ENCODE data around the gene ERICH3. TPM values are rescaled to one million over a fixed set of nuclear protein-coding genes. Genes with fewer than 3 reads are reported as not detected.

Gene ERICH3
- total RNA-seq, 1 donor from 2014 or later = not detected

- Mint-ChIP-seq H3K27me3 (ENCODE audit: low read depth) (no peaks in the 10 kb centered on the region), H3K9me3 (ENCODE audit: low read depth) (no peaks in the 10 kb centered on the region), H3K36me3 (ENCODE audit: low read depth) (no peaks in the 10 kb centered on the region), H3K4me3 (ENCODE audit: unreplicated experiment) (no peak overlapping the region), H3K4me1 (ENCODE audit: low read depth) (peaks cover 15% of the 10 kb centered on the region), H3K27ac (ENCODE audit: unreplicated experiment) (peak overlapping the region; percentile 28)
- DNase-seq (ENCODE audit: low spot score) = no peak
- TF ChIP-seq CTCF (IDR thresholded peaks at IDR 0.05) = no peak
Observed at GRCh38 chr1:74714429-74715235, 41.0 kb upstream of the ERICH3 start.

- no peaks in the 10 kb centered on the region for H3K36me3 Mint-ChIP-seq (ENCODE audit: low read depth)
- H3K27ac Mint-ChIP-seq (ENCODE audit: unreplicated experiment) = no peak overlapping the region
Observed at GRCh38 chr1:74713849-74714248, 40.3 kb upstream of the ERICH3 start.

GRCh38 chr1:74712881-74713280, 39.3 kb upstream of the ERICH3 start:
- Mint-ChIP-seq H3K4me1 (ENCODE audit: low read depth) (peaks cover 15% of the 10 kb centered on the region), H3K36me3 (ENCODE audit: low read depth) (no peaks in the 10 kb centered on the region), H3K9me3 (ENCODE audit: low read depth) (no peaks in the 10 kb centered on the region), H3K27me3 (ENCODE audit: low read depth) (no peaks in the 10 kb centered on the region), H3K4me3 (ENCODE audit: unreplicated experiment) (no peak overlapping the region), H3K27ac (ENCODE audit: unreplicated experiment) (no peak overlapping the region)
- no peak for DNase-seq (ENCODE audit: low spot score)
- no peak for TF ChIP-seq CTCF (IDR thresholded peaks at IDR 0.05)

More at GRCh38 chr1:74713849-74714248, 40.3 kb upstream of the ERICH3 start:
- TF ChIP-seq CTCF (IDR thresholded peaks at IDR 0.05) = no peak
- Mint-ChIP-seq H3K4me3 (ENCODE audit: unreplicated experiment) (no peak overlapping the region), H3K27me3 (ENCODE audit: low read depth) (no peaks in the 10 kb centered on the region), H3K9me3 (ENCODE audit: low read depth) (no peaks in the 10 kb centered on the region), H3K4me1 (ENCODE audit: low read depth) (peaks cover 15% of the 10 kb centered on the region)
- no peak for DNase-seq (ENCODE audit: low spot score)

- Mint-ChIP-seq H3K4me1 (ENCODE audit: low read depth) (no peaks in the 10 kb centered on the region), H3K27me3 (ENCODE audit: low read depth) (no peaks in the 10 kb centered on the region), H3K9me3 (ENCODE audit: low read depth) (no peaks in the 10 kb centered on the region), H3K36me3 (ENCODE audit: low read depth) (no peaks in the 10 kb centered on the region), H3K27ac (ENCODE audit: unreplicated experiment) (no peak overlapping the region), H3K4me3 (ENCODE audit: unreplicated experiment) (no peak overlapping the region)
- TF ChIP-seq CTCF (IDR thresholded peaks at IDR 0.05) = no peak
- no peak for DNase-seq (ENCODE audit: low spot score)
Observed at GRCh38 chr1:74703386-74704182, 30.0 kb upstream of the ERICH3 start.

GRCh38 chr1:74699331-74699730, 25.7 kb upstream of the ERICH3 start:
- peaks cover 5% of the 10 kb centered on the region for H3K27me3 Mint-ChIP-seq (ENCODE audit: low read depth)
- no peak for TF ChIP-seq CTCF (IDR thresholded peaks at IDR 0.05)
- H3K36me3 Mint-ChIP-seq (ENCODE audit: low read depth) = no peaks in the 10 kb centered on the region
- no peak overlapping the region for H3K27ac Mint-ChIP-seq (ENCODE audit: unreplicated experiment)
- no peak for DNase-seq (ENCODE audit: low spot score)
- no peaks in the 10 kb centered on the region for H3K4me1 Mint-ChIP-seq (ENCODE audit: low read depth)
- no peaks in the 10 kb centered on the region for H3K9me3 Mint-ChIP-seq (ENCODE audit: low read depth)
- no peak overlapping the region for H3K4me3 Mint-ChIP-seq (ENCODE audit: unreplicated experiment)

Measured in chondrocyte (in vitro differentiated cells).